A549 (cell line): ENCODE results near the gene INPP5A. TPM values are rescaled to one million over a fixed set of nuclear protein-coding genes. Genes with fewer than 3 reads are reported as not detected.
A peak's percentile ranks its signal among the peaks of the same experiment; 100 is the strongest.

Source experiments
- ATAC-seq, 2 experiments: fragments of 200-7000 bp in 1 of 2; fragments of >200 bp in 1 of 2; cut with Nextera tagmentation in 1 of 2; cut with Tn5 transposase in 1 of 2; 3 replicates each; pipeline versions ENCODE4 v1.8.0 to v1.9.1; 2018 to 2020; ENCODE audit warnings: mild to moderate bottlenecking in 1 of 2, moderate library complexity in 1 of 2
- CTCF ChIA-PET: fragments of 300-600 bp; sonication (Branson Sonifier 250); formaldehyde crosslinking; extraction: SDS; loops from one replicate; lab custom pipeline; 2021; ENCODE audit warnings: antibody characterized with exemption, inconsistent platforms; lab: Yijun Ruan, JAX
- POLR2A ChIA-PET: fragments of 350-600 bp; formaldehyde crosslinking; extraction: SDS; loops from one replicate; lab custom pipeline; 2021; ENCODE audit warnings: antibody characterized with exemption, inconsistent platforms; lab: Yijun Ruan, JAX
- DNase-seq, 2 experiments: peaks; one replicate each; pipeline versions ENCODE4 v3.0.0 to v3.0.0-alpha.2; 2011 to 2016; ENCODE audit warnings: low read depth in 1 of 2, low spot score in 1 of 2
- FAIRE-seq: peaks from 2 replicates; lab custom pipeline; 2011; peaks lifted over from hg19 to GRCh38; lab: Jason Lieb, UNC
- H3K27ac ChIP-seq, 2 experiments: fragments of >200 bp; sonication (Bioruptor Twin); formaldehyde crosslinking; 3 replicates each; pipeline ENCODE4 v1.5.1; 2016 to 2017
- H3K4me1 ChIP-seq: fragments of >200 bp; sonication (Bioruptor Twin); formaldehyde crosslinking; 3 replicates; pipeline ENCODE4 v1.6.1; 2016
- H3K4me2 ChIP-seq: fragments of >200 bp; sonication (Bioruptor Twin); formaldehyde crosslinking; 3 replicates; pipeline ENCODE4 v1.6.1; 2016
- H3K4me3 ChIP-seq: fragments of >200 bp; sonication (Bioruptor Twin); formaldehyde crosslinking; 3 replicates; pipeline ENCODE4 v1.5.1; 2016
- H3K9me3 ChIP-seq: fragments of >200 bp; sonication (Bioruptor Twin); formaldehyde crosslinking; 3 replicates; pipeline ENCODE4 v1.6.1; 2016
- BHLHE40 ChIP-seq: IDR thresholded peaks from 2 replicates; pipeline ENCODE4 v1.6.1; 2012; ENCODE audit warnings: low read depth, low read length, inconsistent platforms
- CBX2 ChIP-seq: fragments of 200-600 bp; sonication (generic); IDR thresholded peaks from 2 replicates; pipeline ENCODE4 v1.6.1; 2016; ENCODE audit warnings: low read depth, mild to moderate bottlenecking, borderline replicate concordance
- CBX8 ChIP-seq: fragments of 200-600 bp; sonication (generic); IDR thresholded peaks from 2 replicates; pipeline ENCODE4 v1.6.1; 2016
- CHD2 ChIP-seq: fragments of 150-350 bp; IDR thresholded peaks from 2 replicates; pipeline ENCODE4 v1.6.1; 2014; ENCODE audit warnings: low read length; ENCODE audit not compliant: partially characterized antibody
- FOSB ChIP-seq: fragments of 250-450 bp; sonication (Bioruptor Pico); IDR thresholded peaks from 2 replicates; pipeline ENCODE4 v1.5.0; 2020; ENCODE audit warnings: mild to moderate bottlenecking, moderate library complexity
- FOSL2 ChIP-seq, 2 experiments: fragments of 450-650 bp in 1 of 2; fragments of >200 bp in 1 of 2; sonication (Bioruptor Twin) in 1 of 2; formaldehyde crosslinking; IDR thresholded peaks; 2 replicates each; pipeline versions ENCODE4 v1.5.0 to v1.6.1; 2016 to 2020; ENCODE audit warnings: mild to moderate bottlenecking in 1 of 2, moderate library complexity in 1 of 2
- GATA3 ChIP-seq: IDR thresholded peaks from 2 replicates; pipeline ENCODE4 v1.6.1; 2012; ENCODE audit warnings: borderline replicate concordance
- HDAC2 ChIP-seq: fragments of 200-600 bp; sonication (generic); IDR thresholded peaks from 2 replicates; pipeline ENCODE4 v1.6.1; 2016
- HOXB13 ChIP-seq: fragments of 250-450 bp; sonication (Bioruptor Pico); IDR thresholded peaks from 2 replicates; pipeline ENCODE4 v1.5.0; 2020; ENCODE audit warnings: low read depth, mild to moderate bottlenecking, moderate library complexity
- HOXB5 ChIP-seq: fragments of 250-450 bp; sonication (Bioruptor Pico); IDR thresholded peaks from 2 replicates; pipeline ENCODE4 v1.5.0; 2020; ENCODE audit warnings: mild to moderate bottlenecking, moderate library complexity
- JUN ChIP-seq, 2 experiments: fragments of >200 bp; sonication (Bioruptor Twin); formaldehyde crosslinking; IDR thresholded peaks; 2 replicates in 1 of 2; 3 replicates in 1 of 2; pipeline ENCODE4 v1.6.1; 2016 to 2017
- MAZ ChIP-seq: fragments of 150-350 bp; IDR thresholded peaks from 2 replicates; pipeline ENCODE4 v1.6.1; 2014; ENCODE audit warnings: antibody characterized with exemption, low read depth, low read length, borderline replicate concordance
- MYC ChIP-seq: IDR thresholded peaks from 2 replicates; pipeline ENCODE4 v1.6.1; 2012; ENCODE audit warnings: mild to moderate bottlenecking, inconsistent platforms, low read length, improper control_type of control experiment, borderline replicate concordance
- NPAS2 ChIP-seq: fragments of 250-450 bp; sonication (Bioruptor Pico); IDR thresholded peaks from 2 replicates; pipeline ENCODE4 v1.8.0; 2022; ENCODE audit warnings: mild to moderate bottlenecking, moderate library complexity, borderline replicate concordance
- POLR2A ChIP-seq: IDR thresholded peaks from 2 replicates; pipeline ENCODE4 v1.6.1; 2012; ENCODE audit warnings: mild to moderate bottlenecking, low read length
- POLR2AphosphoS2 ChIP-seq: conservative IDR thresholded peaks from 2 replicates; pipeline ENCODE4 v1.6.1; 2012; ENCODE audit warnings: low read length, improper control_type of control experiment, inconsistent platforms
- RARB ChIP-seq: fragments of 250-450 bp; sonication (Bioruptor Pico); IDR thresholded peaks from 2 replicates; pipeline ENCODE4 v1.8.0; 2021; ENCODE audit warnings: mild to moderate bottlenecking, moderate library complexity
- RNF2 ChIP-seq: fragments of 200-600 bp; sonication (generic); IDR thresholded peaks from 2 replicates; pipeline ENCODE4 v1.6.1; 2016; ENCODE audit warnings: low read depth, mild to moderate bottlenecking, antibody characterized with exemption, moderate library complexity, borderline replicate concordance
- TP53 ChIP-seq: fragments of 250-450 bp; sonication (Bioruptor Pico); IDR thresholded peaks from 2 replicates; pipeline ENCODE4 v1.5.0; 2021; ENCODE audit warnings: mild to moderate bottlenecking, moderate library complexity
- ZSCAN20 ChIP-seq: fragments of 250-450 bp; sonication (Bioruptor Pico); IDR thresholded peaks from 2 replicates; pipeline ENCODE4 v1.8.0; 2022; ENCODE audit warnings: mild to moderate bottlenecking, moderate library complexity
- WGBS: methylation state at CpG from one replicate; pipeline ENCODE4 v1.1.6; 2017; ENCODE audit errors: missing lambda C conversion rate; 5-methylcytosine and 5-hydroxymethylcytosine counted together
- polyA plus RNA-seq, 4 experiments: library from polyadenylated mRNA; depleted of rRNA in 3 of 4; stranded (reverse); fragments of >200 nt; fragmentation: RNase III in 1 of 4; extraction: RNeasy Plus Mini Kit Qiagen cat#74134 plus additional on column Dnase treatment in 1 of 4; gene quantifications; 2 replicates in 3 of 4; 3 replicates in 1 of 4; pipeline ENCODE4 v1.2.3, GENCODE V29; 2011 to 2017
- TF ChIP-seq, protein P1 (sequence below): fragments of 200-600 bp; sonication (generic); IDR thresholded peaks from 2 replicates; pipeline ENCODE4 v1.6.1; 2016; ENCODE audit warnings: antibody characterized with exemption, mild to moderate bottlenecking, moderate library complexity
- TF ChIP-seq, protein P2 (sequence below): fragments of >200 bp; sonication (Bioruptor Twin); formaldehyde crosslinking; IDR thresholded peaks from 2 replicates; pipeline ENCODE4 v1.6.1; 2016
- TF ChIP-seq, protein P3 (sequence below): fragments of >200 bp; sonication (Bioruptor Twin); formaldehyde crosslinking; IDR thresholded peaks from 3 replicates; pipeline ENCODE4 v1.5.1; 2016
- TF ChIP-seq, protein P4 (sequence below): IDR thresholded peaks from 2 replicates; pipeline ENCODE4 v1.6.1; 2012
- TF ChIP-seq, protein P5 (sequence below): fragments of 450-650 bp; IDR thresholded peaks from 2 replicates; pipeline ENCODE4 v1.6.1; 2014; ENCODE audit warnings: antibody characterized with exemption
- TF ChIP-seq, protein P6 (sequence below): fragments of >200 bp; sonication (Bioruptor Twin); formaldehyde crosslinking; IDR thresholded peaks from 3 replicates; pipeline ENCODE4 v1.6.1; 2016

INPP5A gene
- polyA plus RNA-seq, 2 of the 4 experiments (the other 2 are of a cell fraction) = 13.7 to 15.1 TPM

DNA sequence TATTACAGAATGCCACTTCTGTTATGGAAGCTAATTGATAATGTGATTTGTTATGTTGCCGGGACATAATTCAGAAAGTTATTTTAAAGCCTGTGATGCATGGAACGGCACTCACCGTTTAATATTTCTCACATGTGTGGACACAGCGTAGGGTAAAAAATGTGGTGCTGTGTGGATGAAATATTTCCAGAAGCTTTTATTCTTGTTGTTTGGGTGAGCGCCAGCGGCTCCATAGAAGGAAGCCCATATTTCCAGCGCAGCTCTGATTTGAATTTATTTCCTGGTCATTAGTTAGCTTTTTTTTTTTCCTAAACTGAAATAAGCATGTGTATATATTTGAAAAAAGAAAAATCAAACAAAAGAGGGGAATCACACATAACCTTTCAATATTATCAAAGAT lies 268.5 kb downstream of the INPP5A start:
- FAIRE-seq = no peak

DNA sequence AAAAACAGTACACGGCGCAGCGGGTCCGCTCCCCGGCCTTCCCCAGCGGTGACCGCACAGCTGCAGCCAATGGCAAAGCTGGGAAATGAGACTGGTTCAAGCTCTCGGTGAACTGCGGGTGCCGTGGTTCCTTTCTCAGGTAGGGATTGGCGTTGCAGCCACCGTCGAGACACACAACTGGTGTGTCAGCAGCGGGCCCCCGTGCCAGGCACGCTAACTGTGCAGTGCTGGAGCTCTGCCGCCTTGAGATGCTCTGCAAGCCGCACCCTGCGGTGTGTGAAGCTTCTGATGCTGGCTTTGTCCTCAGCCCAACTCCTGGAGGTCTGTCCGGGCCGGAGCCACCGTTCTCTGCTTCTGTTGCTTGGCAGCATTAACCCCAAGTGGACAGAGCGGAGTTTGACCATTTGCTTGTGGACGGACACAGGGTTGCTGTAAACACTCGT lies 269.0 kb downstream of the INPP5A start:
- FAIRE-seq (no peak), DNase-seq (no peak), ATAC-seq (peak in 1 of 2 experiments; percentile 7; a peak in 1 of 6 replicates)
- ChIA-PET POLR2A (no interaction called here), CTCF (interaction anchor here (0.6 to 4.6 kb wide), 5 partner anchors 10 to 152 kb away, joined by 3 to 16 read pairs (median 3); partner anchors contain the start of gene CFAP46)
- Histone ChIP-seq H3K9me3 (0 out of 3 replicates have a peak, but pooled peaks cover 3% of the 10 kb centered on the region), H3K4me1 (no peaks in the 10 kb centered on the region), H3K4me3 (no peak overlapping the region), H3K4me2 (no peak overlapping the region), H3K27ac (no peak overlapping the region)
- 67% methylated on average over 23 of the region's 25 CpGs for WGBS
- TF ChIP-seq FOSB = no peak
- TF ChIP-seq TP53 (CRISPR knock-in tag) = no peak
- no peak for TF ChIP-seq JUN (IDR thresholded peaks at IDR 0.05)
- no peak for TF ChIP-seq CBX2
- TF ChIP-seq GATA3 = no peak
- TF ChIP-seq HOXB13 (CRISPR knock-in tag) = no peak
- TF ChIP-seq CBX8 = no peak
- TF ChIP-seq, protein P1, sequence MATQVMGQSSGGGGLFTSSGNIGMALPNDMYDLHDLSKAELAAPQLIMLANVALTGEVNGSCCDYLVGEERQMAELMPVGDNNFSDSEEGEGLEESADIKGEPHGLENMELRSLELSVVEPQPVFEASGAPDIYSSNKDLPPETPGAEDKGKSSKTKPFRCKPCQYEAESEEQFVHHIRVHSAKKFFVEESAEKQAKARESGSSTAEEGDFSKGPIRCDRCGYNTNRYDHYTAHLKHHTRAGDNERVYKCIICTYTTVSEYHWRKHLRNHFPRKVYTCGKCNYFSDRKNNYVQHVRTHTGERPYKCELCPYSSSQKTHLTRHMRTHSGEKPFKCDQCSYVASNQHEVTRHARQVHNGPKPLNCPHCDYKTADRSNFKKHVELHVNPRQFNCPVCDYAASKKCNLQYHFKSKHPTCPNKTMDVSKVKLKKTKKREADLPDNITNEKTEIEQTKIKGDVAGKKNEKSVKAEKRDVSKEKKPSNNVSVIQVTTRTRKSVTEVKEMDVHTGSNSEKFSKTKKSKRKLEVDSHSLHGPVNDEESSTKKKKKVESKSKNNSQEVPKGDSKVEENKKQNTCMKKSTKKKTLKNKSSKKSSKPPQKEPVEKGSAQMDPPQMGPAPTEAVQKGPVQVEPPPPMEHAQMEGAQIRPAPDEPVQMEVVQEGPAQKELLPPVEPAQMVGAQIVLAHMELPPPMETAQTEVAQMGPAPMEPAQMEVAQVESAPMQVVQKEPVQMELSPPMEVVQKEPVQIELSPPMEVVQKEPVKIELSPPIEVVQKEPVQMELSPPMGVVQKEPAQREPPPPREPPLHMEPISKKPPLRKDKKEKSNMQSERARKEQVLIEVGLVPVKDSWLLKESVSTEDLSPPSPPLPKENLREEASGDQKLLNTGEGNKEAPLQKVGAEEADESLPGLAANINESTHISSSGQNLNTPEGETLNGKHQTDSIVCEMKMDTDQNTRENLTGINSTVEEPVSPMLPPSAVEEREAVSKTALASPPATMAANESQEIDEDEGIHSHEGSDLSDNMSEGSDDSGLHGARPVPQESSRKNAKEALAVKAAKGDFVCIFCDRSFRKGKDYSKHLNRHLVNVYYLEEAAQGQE = no peak
- no peak for TF ChIP-seq HOXB5 (CRISPR knock-in tag)
- TF ChIP-seq NPAS2 (CRISPR knock-in tag) = no peak
- TF ChIP-seq, protein P2, sequence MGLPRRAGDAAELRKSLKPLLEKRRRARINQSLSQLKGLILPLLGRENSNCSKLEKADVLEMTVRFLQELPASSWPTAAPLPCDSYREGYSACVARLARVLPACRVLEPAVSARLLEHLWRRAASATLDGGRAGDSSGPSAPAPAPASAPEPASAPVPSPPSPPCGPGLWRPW = no peak
- TF ChIP-seq, protein P3, sequence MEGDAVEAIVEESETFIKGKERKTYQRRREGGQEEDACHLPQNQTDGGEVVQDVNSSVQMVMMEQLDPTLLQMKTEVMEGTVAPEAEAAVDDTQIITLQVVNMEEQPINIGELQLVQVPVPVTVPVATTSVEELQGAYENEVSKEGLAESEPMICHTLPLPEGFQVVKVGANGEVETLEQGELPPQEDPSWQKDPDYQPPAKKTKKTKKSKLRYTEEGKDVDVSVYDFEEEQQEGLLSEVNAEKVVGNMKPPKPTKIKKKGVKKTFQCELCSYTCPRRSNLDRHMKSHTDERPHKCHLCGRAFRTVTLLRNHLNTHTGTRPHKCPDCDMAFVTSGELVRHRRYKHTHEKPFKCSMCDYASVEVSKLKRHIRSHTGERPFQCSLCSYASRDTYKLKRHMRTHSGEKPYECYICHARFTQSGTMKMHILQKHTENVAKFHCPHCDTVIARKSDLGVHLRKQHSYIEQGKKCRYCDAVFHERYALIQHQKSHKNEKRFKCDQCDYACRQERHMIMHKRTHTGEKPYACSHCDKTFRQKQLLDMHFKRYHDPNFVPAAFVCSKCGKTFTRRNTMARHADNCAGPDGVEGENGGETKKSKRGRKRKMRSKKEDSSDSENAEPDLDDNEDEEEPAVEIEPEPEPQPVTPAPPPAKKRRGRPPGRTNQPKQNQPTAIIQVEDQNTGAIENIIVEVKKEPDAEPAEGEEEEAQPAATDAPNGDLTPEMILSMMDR = no peak
- TF ChIP-seq ZSCAN20 (CRISPR knock-in tag) = no peak

More for the DNA sequence above, 268.5 kb downstream of the INPP5A start:
- DNase-seq (no peak), ATAC-seq (no peak)
- WGBS = 80% methylated on average over 7 of the region's 7 CpGs
- TF ChIP-seq, protein P4, sequence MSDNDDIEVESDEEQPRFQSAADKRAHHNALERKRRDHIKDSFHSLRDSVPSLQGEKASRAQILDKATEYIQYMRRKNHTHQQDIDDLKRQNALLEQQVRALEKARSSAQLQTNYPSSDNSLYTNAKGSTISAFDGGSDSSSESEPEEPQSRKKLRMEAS = no peak
- no peak for TF ChIP-seq RNF2
- TF ChIP-seq POLR2A = no peak
- TF ChIP-seq CBX8 = no peak
- no peak for TF ChIP-seq CHD2
- TF ChIP-seq, protein P5, sequence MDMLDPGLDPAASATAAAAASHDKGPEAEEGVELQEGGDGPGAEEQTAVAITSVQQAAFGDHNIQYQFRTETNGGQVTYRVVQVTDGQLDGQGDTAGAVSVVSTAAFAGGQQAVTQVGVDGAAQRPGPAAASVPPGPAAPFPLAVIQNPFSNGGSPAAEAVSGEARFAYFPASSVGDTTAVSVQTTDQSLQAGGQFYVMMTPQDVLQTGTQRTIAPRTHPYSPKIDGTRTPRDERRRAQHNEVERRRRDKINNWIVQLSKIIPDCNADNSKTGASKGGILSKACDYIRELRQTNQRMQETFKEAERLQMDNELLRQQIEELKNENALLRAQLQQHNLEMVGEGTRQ = no peak
- TF ChIP-seq, protein P1 = no peak
- TF ChIP-seq RARB (CRISPR knock-in tag) = no peak
- no peak for TF ChIP-seq POLR2AphosphoS2
- TF ChIP-seq HDAC2 = no peak
- TF ChIP-seq FOSL2 (IDR thresholded peaks at IDR 0.05) = no peak
- no peak for TF ChIP-seq FOSL2 (CRISPR knock-in tag; IDR thresholded peaks at IDR 0.05)
- no peak for TF ChIP-seq BHLHE40
- no peak for TF ChIP-seq MYC
- TF ChIP-seq MAZ = no peak
- TF ChIP-seq, protein P6, sequence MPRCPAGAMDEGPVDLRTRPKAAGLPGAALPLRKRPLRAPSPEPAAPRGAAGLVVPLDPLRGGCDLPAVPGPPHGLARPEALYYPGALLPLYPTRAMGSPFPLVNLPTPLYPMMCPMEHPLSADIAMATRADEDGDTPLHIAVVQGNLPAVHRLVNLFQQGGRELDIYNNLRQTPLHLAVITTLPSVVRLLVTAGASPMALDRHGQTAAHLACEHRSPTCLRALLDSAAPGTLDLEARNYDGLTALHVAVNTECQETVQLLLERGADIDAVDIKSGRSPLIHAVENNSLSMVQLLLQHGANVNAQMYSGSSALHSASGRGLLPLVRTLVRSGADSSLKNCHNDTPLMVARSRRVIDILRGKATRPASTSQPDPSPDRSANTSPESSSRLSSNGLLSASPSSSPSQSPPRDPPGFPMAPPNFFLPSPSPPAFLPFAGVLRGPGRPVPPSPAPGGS = no peak
- no peak for TF ChIP-seq HOXB5 (CRISPR knock-in tag)
- ChIA-PET CTCF (interaction anchor here (0.6 to 4.6 kb wide), 7 partner anchors 9 to 520 kb away, joined by 3 to 16 read pairs (median 3); partner anchors contain the start of gene CFAP46), POLR2A (no interaction called here)
- Histone ChIP-seq H3K4me3 (no peak overlapping the region), H3K27ac (no peak overlapping the region), H3K4me2 (no peak overlapping the region), H3K9me3 (0 out of 3 replicates have a peak, but pooled peaks cover 3% of the 10 kb centered on the region), H3K4me1 (no peaks in the 10 kb centered on the region)
